IMR-90 (cell line): Measurements from ENCODE around the gene AKT3. TPM values are rescaled to one million over a fixed set of nuclear protein-coding genes. Genes with fewer than 3 reads are reported as not detected.

ENCODE experiments used
- ATAC-seq: fragments of 200-7000 bp; cut with Tn5 transposase; 2 replicates; pipeline ENCODE4 v1.9.1; 2020; ENCODE audit warnings: low read depth, mild to moderate bottlenecking, moderate library complexity
- BruUV-seq: library from RNA; stranded (reverse); fragments of 400-500 nt; replicated peaks from 2 replicates; lab custom pipeline; 2021; lab: Mats Ljungman, UMichigan
- CTCF ChIA-PET: fragments of 300-600 bp; formaldehyde crosslinking; extraction: SDS; loops from one replicate; lab custom pipeline; 2021; ENCODE audit warnings: antibody characterized with exemption; lab: Yijun Ruan, JAX
- POLR2A ChIA-PET: fragments of 300-600 bp; sonication (Branson Sonifier 250); formaldehyde crosslinking; loops from one replicate; lab custom pipeline; 2022; ENCODE audit warnings: antibody characterized with exemption; ENCODE audit not compliant: unreplicated experiment; lab: Charles Lee
- DNase-seq: peaks from one replicate; pipeline ENCODE4 v3.0.0; 2013
- H2AFZ ChIP-seq: replicated peaks from 2 replicates; pipeline ENCODE3; 2013; ENCODE audit warnings: low read length, mild to moderate bottlenecking; ENCODE audit not compliant: poor library complexity
- H2AK5ac ChIP-seq: 2 replicates; pipeline ENCODE4 v1.6.1; 2013; ENCODE audit warnings: low read depth, low read length, inconsistent platforms
- H2AK9ac ChIP-seq: replicated peaks from 2 replicates; pipeline ENCODE3; 2013; ENCODE audit warnings: mild to moderate bottlenecking, low read depth, low read length, moderate library complexity; ENCODE audit not compliant: poor library complexity
- H2BK120ac ChIP-seq: 2 replicates; pipeline ENCODE4 v1.6.1; 2013; ENCODE audit warnings: low read depth, low read length, inconsistent platforms
- H2BK15ac ChIP-seq: 3 replicates; pipeline ENCODE4 v1.6.1; 2013; ENCODE audit warnings: low read depth, low read length, inconsistent platforms
- H2BK20ac ChIP-seq: 2 replicates; pipeline ENCODE4 v1.6.1; 2013; ENCODE audit warnings: low read depth, mild to moderate bottlenecking, inconsistent platforms, low read length, moderate library complexity
- H2BK5ac ChIP-seq: 2 replicates; pipeline ENCODE4 v1.6.1; 2013; ENCODE audit warnings: mild to moderate bottlenecking, low read depth, low read length, inconsistent platforms; ENCODE audit not compliant: poor library complexity, severe bottlenecking
- H3K14ac ChIP-seq: replicated peaks from 2 replicates; pipeline ENCODE4 v1.6.1; 2013; ENCODE audit warnings: low read depth, low read length, inconsistent platforms
- H3K18ac ChIP-seq: 2 replicates; pipeline ENCODE4 v1.6.1; 2013; ENCODE audit warnings: low read depth, low read length, control low read depth
- H3K23ac ChIP-seq: 2 replicates; pipeline ENCODE4 v1.6.1; 2013; ENCODE audit warnings: low read depth, low read length, inconsistent platforms
- H3K27ac ChIP-seq: 2 replicates; pipeline ENCODE4 v1.5.1; 2013; ENCODE audit warnings: mild to moderate bottlenecking, control low read depth, low read length; ENCODE audit not compliant: insufficient read depth
- H3K27me3 ChIP-seq: 2 replicates; pipeline ENCODE4 v1.6.1; 2013; ENCODE audit warnings: low read length; ENCODE audit not compliant: control insufficient read depth, insufficient read depth
- H3K36me3 ChIP-seq: 2 replicates; pipeline ENCODE4 v1.6.1; 2013; ENCODE audit warnings: low read length, mixed read lengths; ENCODE audit not compliant: control insufficient read depth, insufficient read depth
- H3K4ac ChIP-seq: 2 replicates; pipeline ENCODE4 v1.6.1; 2013; ENCODE audit warnings: low read depth, low read length, inconsistent platforms
- H3K4me1 ChIP-seq: 2 replicates; pipeline ENCODE4 v1.6.1; 2013; ENCODE audit warnings: low read length, mixed read lengths; ENCODE audit not compliant: control insufficient read depth, insufficient read depth
- H3K4me2 ChIP-seq: 2 replicates; pipeline ENCODE4 v1.6.1; 2013; ENCODE audit warnings: low read depth, mild to moderate bottlenecking, control low read depth, low read length, moderate library complexity
- H3K4me3 ChIP-seq: 2 replicates; pipeline ENCODE4 v1.5.1; 2013; ENCODE audit warnings: low read depth, mild to moderate bottlenecking, control low read depth, low read length, moderate library complexity; ENCODE audit not compliant: insufficient read depth
- H3K56ac ChIP-seq: 2 replicates; pipeline ENCODE4 v1.6.1; 2013; ENCODE audit warnings: low read length, inconsistent platforms; ENCODE audit not compliant: insufficient read depth; ENCODE audit errors: extremely low read depth
- H3K79me1 ChIP-seq, 2 experiments: 2 replicates each; pipeline ENCODE4 v1.6.1; 2013; ENCODE audit warnings: low read length in 2 of 2, inconsistent platforms in 1 of 2, low read depth in 1 of 2
- H3K9ac ChIP-seq: 2 replicates; pipeline ENCODE4 v1.6.1; 2013; ENCODE audit warnings: low read depth, low read length, control low read depth
- H3K9me1 ChIP-seq: 2 replicates; pipeline ENCODE4 v1.6.1; 2013; ENCODE audit warnings: low read length, inconsistent platforms; ENCODE audit not compliant: insufficient read depth
- H3K9me3 ChIP-seq: 2 replicates; pipeline ENCODE4 v1.6.1; 2013; ENCODE audit warnings: low read length; ENCODE audit not compliant: control insufficient read depth, insufficient read depth
- H4K20me1 ChIP-seq: 2 replicates; pipeline ENCODE4 v1.6.1; 2013; ENCODE audit warnings: low read length, inconsistent platforms; ENCODE audit not compliant: insufficient read depth
- H4K5ac ChIP-seq: 2 replicates; pipeline ENCODE4 v1.6.1; 2013; ENCODE audit warnings: mild to moderate bottlenecking, low read depth, low read length, control low read depth
- H4K8ac ChIP-seq, 2 experiments: 2 replicates each; pipeline ENCODE4 v1.6.1; 2013; ENCODE audit warnings: low read depth in 2 of 2, low read length in 2 of 2, control low read depth in 1 of 2, inconsistent platforms in 1 of 2
- H4K91ac ChIP-seq: 2 replicates; pipeline ENCODE4 v1.6.1; 2013; ENCODE audit warnings: low read depth, low read length, inconsistent platforms; ENCODE audit not compliant: insufficient read depth
- BHLHE40 ChIP-seq: fragments of 150-350 bp; IDR thresholded peaks from 2 replicates; pipeline ENCODE4 v1.6.1; 2016; ENCODE audit warnings: mild to moderate bottlenecking, low read depth, low read length
- CEBPB ChIP-seq: IDR thresholded peaks from 2 replicates; pipeline ENCODE4 v1.6.1; 2012; ENCODE audit warnings: low read depth, low read length, improper control_type of control experiment
- CHD1 ChIP-seq: IDR thresholded peaks from 2 replicates; pipeline ENCODE4 v1.6.1; 2012; ENCODE audit warnings: low read depth, low read length, improper control_type of control experiment
- ELK1 ChIP-seq: fragments of 150-350 bp; IDR thresholded peaks from 2 replicates; pipeline ENCODE4 v1.6.1; 2016; ENCODE audit warnings: low read depth, mild to moderate bottlenecking, low read length, moderate library complexity, borderline replicate concordance
- FOS ChIP-seq: fragments of 150-350 bp; IDR thresholded peaks from 2 replicates; pipeline ENCODE4 v1.6.1; 2016; ENCODE audit warnings: low read depth, low read length
- MAFK ChIP-seq: IDR thresholded peaks from 2 replicates; pipeline ENCODE4 v1.6.1; 2012; ENCODE audit warnings: low read depth, low read length, improper control_type of control experiment
- MAZ ChIP-seq: IDR thresholded peaks from 2 replicates; pipeline ENCODE4 v1.6.1; 2012; ENCODE audit warnings: low read depth, mild to moderate bottlenecking, low read length, improper control_type of control experiment, moderate library complexity, borderline replicate concordance
- NFE2L2 ChIP-seq: fragments of 150-350 bp; IDR thresholded peaks from 2 replicates; pipeline ENCODE4 v1.6.1; 2016; ENCODE audit warnings: low read depth, mild to moderate bottlenecking, low read length
- POLR2A ChIP-seq: IDR thresholded peaks from 2 replicates; pipeline ENCODE4 v1.6.1; 2012; ENCODE audit warnings: mild to moderate bottlenecking, low read depth, low read length
- RAD21 ChIP-seq: IDR thresholded peaks from 2 replicates; pipeline ENCODE4 v1.6.1; 2012; ENCODE audit warnings: low read length, improper control_type of control experiment
- RFX5 ChIP-seq: IDR thresholded peaks from 2 replicates; pipeline ENCODE4 v1.8.0; 2012; ENCODE audit warnings: low read depth, mild to moderate bottlenecking, low read length, moderate library complexity
- SMC3 ChIP-seq: fragments of 150-350 bp; IDR thresholded peaks from 2 replicates; pipeline ENCODE4 v1.6.1; 2016; ENCODE audit warnings: low read depth, mild to moderate bottlenecking, antibody characterized with exemption, low read length, moderate library complexity
- USF2 ChIP-seq: fragments of 150-350 bp; IDR thresholded peaks from 2 replicates; pipeline ENCODE4 v1.6.1; 2017; ENCODE audit warnings: mild to moderate bottlenecking, antibody characterized with exemption, low read length, low read depth
- WGBS, 2 experiments: methylation state at CpG; one replicate each; pipeline versions ENCODE4 v1.1.5 to v1.1.7; 2013; ENCODE audit warnings: missing lambda C conversion rate in 2 of 2; ENCODE audit not compliant: insufficient read length in 1 of 2; ENCODE audit errors: extremely low coverage in 2 of 2; 5-methylcytosine and 5-hydroxymethylcytosine counted together
- dilution Hi-C: fragments of 300-500 bp; cut with HindIII; formaldehyde crosslinking; loops from one replicate; pipeline ENCODE4 v1.14.3; 2018; ENCODE audit warnings: low sequenced_read_pairs; ENCODE audit not compliant: unreplicated experiment
- in situ Hi-C: fragments of 300-500 bp; cut with MboI; formaldehyde crosslinking; loops from 3 replicates; pipeline ENCODE4 v1.14.3; 2019; ENCODE audit warnings: low sequenced_read_pairs, inconsistent platforms, mixed read lengths
- intact Hi-C: fragments of 100-400 bp; cut with micrococcal nuclease; formaldehyde crosslinking; loops from 2 replicates; pipeline ENCODE4 v1.10.0; 2022
- polyA plus RNA-seq, 3 experiments: library from polyadenylated mRNA; depleted of rRNA; stranded (reverse); fragments of >200 nt; gene quantifications; 2 replicates each; pipeline ENCODE4 v1.2.3, GENCODE V29; 2012; ENCODE audit warnings: low replicate concordance in 1 of 3
- total RNA-seq: library from RNA; depleted of rRNA; stranded (reverse); fragments of >200 nt; gene quantifications from 2 replicates; pipeline ENCODE4 v1.2.3, GENCODE V29; 2012

The AKT3 gene
- total and polyA plus RNA-seq, 2 of the 4 experiments (the other 2 are of a cell fraction): 15.2 to 19.4 TPM

GRCh38 chr1:243447844-243448243, 402.2 kb downstream of the AKT3 start:
- no peaks in the 10 kb centered on the region for H3K27me3 ChIP-seq
- no peak for ATAC-seq
- no peak overlapping the region for H3K9ac ChIP-seq
- no peak overlapping the region for H2BK120ac ChIP-seq
- H2BK15ac ChIP-seq: no peak overlapping the region
- H4K5ac ChIP-seq: no peak overlapping the region
- no peak overlapping the region for H2AK9ac ChIP-seq
- H2AK5ac ChIP-seq: no peak overlapping the region
- no peak overlapping the region for H2BK5ac ChIP-seq
- in situ Hi-C loops: no loop called here
- H3K79me1 ChIP-seq: peaks cover 0 to 4% of the 10 kb centered on the region in 2 experiments; a peak in 1 of 4 replicates
- no peak overlapping the region for H3K27ac ChIP-seq
- H3K23ac ChIP-seq: no peak overlapping the region
- no peaks in the 10 kb centered on the region for H3K9me1 ChIP-seq
- H4K20me1 ChIP-seq: no peaks in the 10 kb centered on the region
- no peaks in the 10 kb centered on the region for H3K9me3 ChIP-seq
- H3K14ac ChIP-seq: no peak overlapping the region
- no peak overlapping the region for H3K4me2 ChIP-seq
- ChIA-PET POLR2A (no interaction called here), CTCF (no interaction called here)
- H3K4ac ChIP-seq: no peak overlapping the region
- peaks cover 4% of the 10 kb centered on the region for H3K36me3 ChIP-seq
- no peak overlapping the region for H2BK20ac ChIP-seq
- H3K4me1 ChIP-seq: no peaks in the 10 kb centered on the region
- no peak overlapping the region for H3K4me3 ChIP-seq
- WGBS, 2 experiments: 88% methylated on average over 1 of the region's 4 CpGs; no CpG with 5 or more reads in 1 of the 2 experiments
- BruUV-seq: no TSS peak
- TF ChIP-seq BHLHE40 (no peak), MAZ (no peak), CHD1 (no peak), ELK1 (no peak), USF2 (no peak), NFE2L2 (no peak), SMC3 (no peak), MAFK (no peak), RAD21 (no peak), POLR2A (no peak), RFX5 (no peak), CEBPB (no peak), FOS (no peak)
- dilution Hi-C loops: no loop called here
- H3K56ac ChIP-seq: no peak overlapping the region
- no peak overlapping the region for H4K91ac ChIP-seq
- intact Hi-C loops: no loop called here
- no peak overlapping the region for H4K8ac ChIP-seq
- no peak for DNase-seq
- H2AFZ ChIP-seq: no peak overlapping the region
- no peak overlapping the region for H3K18ac ChIP-seq
